GM19324 (cell line): ENCODE results near the gene SETD5.

Experiments
- ATAC-seq: cut with Tn5 transposase; IDR thresholded peaks from one replicate; pipeline ENCODE4 v1.9.1; 2021; ENCODE audit warnings: mild to moderate bottlenecking, moderate library complexity; ENCODE audit not compliant: unreplicated experiment, low FRiP score

SETD5 gene

GRCh38 chr3:9386501-9387321 is 10.7 kb upstream of the SETD5 start:
- no peak for ATAC-seq

- no peak for ATAC-seq
These were observed 10.1 kb upstream of the SETD5 start for GRCh38 chr3:9387322-9387655.

- ATAC-seq = no peak
These were observed 9.3 kb upstream of the SETD5 start for GRCh38 chr3:9388142-9388541.

DNA sequence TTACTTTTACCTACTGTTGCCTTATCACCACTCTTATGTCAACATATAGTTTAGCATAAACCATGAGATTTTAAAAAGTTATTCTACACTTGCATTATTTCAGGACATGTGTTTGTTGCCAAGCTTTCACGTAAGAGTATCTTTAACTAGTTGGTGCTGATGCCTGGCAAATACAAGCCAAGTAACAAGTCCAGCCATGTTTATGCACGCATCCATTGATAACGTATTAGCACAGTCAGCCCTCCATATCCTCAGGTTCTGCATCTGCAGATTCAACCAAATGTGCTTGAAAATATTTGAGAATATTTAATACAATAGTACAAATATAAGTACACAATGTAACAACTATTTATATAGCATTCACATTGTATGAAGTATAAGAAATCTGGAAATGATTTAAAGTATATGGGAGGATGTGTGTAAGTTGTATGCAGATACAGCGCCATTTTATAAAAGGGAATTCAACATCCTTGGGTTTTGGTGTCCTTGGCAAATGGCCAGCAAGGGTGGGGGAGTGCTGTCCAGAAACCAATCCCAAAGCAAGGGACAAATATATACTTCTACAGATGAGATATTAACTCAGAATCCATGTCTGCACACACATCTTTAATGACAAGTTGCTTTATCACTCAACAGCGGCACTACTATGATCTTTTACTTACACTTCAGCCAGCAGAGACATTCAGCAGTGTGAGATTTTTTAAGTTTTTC is 8.7 kb upstream of the SETD5 start:
- no peak for ATAC-seq

- ATAC-seq = no peak
These were observed 7.0 kb upstream of the SETD5 start for GRCh38 chr3:9390265-9390888.

DNA sequence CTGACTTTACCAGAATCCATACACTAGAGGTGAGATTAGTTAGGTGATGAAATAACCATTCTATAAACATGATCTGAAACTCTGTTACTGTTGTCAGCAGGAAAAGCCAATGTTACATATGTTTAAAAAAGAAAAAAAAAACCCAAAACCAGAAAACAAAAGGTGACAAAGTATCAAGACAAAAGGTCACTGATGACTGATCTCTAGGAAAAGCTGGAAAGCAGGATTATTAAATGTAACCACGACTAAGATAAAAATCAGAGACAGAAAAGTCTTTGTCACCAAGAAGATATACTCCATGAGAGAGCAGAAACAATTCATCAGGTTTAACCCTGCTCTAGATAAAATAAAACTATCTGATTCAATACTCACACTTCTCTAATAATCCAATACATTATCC is 5.4 kb upstream of the SETD5 start:
- ATAC-seq = no peak

DNA sequence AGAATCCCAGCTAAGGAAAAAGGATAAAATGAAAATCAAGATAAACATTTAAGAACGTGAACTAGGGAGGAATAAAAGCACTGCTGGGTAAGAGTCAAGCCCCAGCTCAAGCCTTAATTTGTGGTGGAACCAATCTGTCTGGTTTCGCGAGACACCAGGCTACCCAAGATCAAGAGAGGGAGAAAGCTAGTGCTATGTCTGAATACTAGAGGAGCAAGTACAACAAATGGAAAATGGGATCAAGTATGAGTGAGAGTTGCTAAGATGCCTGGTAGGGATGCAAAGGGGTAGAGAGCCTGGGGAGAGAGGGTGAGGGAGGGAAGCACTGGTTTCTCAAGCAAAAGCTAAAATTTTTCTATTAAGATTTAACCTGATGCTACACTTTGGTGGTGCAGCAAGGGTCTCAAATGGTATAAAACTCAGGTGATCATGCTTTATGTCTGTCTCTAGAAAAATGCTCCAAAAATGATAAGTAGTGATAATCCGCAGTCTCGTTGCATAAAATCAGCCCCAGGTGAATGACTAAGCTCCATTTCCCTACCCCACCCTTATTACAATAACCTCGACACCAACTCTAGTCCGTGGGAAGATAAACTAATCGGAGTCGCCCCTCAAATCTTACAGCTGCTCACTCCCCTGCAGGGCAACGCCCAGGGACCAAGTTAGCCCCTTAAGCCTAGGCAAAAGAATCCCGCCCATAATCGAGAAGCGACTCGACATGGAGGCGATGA is 1.7 kb upstream of the SETD5 start:
- no peak for ATAC-seq

- peak; percentile 21 for ATAC-seq
These were observed 1.1 kb upstream of the SETD5 start for GRCh38 chr3:9396301-9396631.

DNA sequence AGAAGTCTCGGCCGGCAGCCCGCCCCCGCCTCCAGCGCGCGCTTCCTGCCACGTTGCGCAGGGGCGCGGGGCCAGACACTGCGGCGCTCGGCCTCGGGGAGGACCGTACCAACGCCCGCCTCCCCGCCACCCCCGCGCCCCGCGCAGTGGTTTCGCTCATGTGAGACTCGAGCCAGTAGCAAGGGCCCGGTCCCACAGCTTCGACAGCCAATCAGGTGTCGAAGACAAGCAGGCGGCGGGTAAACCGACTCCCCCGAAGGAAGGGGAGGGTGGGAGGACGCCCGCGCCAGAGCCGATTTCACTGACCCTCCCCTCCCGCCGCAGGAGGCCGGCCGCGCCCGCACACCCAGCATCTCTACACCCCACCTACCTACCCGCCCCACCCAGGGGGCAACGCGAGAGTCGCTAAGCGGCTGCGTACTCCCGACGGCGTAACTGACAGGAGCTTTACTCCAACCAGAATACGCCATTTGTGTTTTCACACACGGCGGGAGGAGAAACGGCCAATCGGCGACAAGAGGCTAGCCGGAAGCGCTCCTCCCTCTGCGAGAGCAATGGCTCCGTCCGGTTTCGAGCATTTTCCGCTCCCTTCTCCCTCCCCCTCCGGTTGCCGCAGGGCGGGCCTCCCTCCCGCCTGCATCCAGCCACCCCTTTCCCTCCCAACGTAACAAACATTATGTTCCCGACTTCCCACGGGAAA is 633 bp upstream of the SETD5 start:
- ATAC-seq = peak; percentile 81

DNA sequence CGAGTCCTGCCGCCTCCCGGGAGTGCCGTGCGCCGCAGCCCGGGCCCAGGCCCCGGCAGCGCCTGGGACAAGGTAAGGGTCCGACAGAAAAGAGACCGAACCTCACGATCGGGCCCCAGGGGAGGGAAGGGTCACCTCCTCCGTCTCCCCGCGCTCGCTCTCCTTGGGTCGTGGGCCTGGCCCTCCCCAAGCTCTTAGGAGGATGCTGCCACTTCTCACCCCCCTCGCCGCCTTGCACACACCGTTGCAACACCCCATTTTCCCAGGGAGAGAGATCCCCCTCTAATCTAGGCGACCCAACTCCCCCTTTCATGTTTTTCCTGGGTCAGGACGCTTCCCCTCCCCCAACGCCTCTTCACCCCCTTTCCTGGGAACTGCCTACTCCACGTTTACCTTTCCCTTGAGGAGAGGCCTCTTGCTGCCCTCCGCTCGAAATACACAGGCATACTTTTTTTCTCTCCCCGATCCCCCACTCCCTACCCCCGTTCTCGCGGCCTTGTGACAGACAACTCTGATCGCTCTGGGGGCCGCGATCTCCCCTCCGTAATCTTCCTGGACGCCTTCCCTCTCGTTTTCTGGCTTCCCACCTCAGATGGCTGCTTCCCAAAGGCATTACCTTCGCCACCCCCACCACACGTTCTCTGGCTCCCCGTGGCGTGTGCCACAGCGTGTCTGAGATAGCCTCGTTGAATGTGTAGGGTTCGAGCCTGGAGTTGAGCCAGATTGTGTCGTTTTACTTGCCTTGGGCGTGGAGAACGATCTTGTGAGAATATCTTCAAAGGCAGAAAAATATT is 688 bp downstream of the SETD5 start:
- no peak for ATAC-seq

DNA sequence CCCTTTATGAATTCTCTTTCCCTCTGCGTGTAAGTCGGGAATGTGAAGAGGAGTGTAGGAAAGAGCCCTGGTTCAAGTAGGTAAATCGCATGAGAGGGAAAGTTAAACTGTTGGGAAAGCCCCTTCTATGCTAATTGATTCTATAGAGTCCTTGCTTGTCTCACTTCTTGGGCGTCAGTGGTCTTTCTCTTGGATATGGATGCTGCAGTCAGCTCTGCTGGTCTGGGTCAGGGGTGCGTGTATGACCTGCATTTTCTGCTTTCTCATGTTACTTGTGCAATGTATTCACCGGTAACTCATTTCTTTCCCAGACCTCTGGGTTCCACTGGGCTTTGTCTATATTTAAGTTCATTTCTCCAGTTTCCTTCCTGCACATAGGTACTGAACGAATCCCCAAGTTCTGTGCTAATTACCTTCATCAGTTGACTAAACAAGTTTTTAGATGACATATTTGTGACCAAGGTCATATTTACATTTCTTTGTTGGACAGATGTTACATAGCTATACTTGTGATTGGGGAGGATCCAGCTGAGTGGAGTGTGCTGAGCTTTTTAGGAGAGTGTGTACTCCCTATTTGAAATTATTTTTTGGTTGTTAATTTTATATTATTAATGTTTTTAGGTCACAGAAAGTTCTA is 1.4 kb downstream of the SETD5 start:
- no peak for ATAC-seq

DNA sequence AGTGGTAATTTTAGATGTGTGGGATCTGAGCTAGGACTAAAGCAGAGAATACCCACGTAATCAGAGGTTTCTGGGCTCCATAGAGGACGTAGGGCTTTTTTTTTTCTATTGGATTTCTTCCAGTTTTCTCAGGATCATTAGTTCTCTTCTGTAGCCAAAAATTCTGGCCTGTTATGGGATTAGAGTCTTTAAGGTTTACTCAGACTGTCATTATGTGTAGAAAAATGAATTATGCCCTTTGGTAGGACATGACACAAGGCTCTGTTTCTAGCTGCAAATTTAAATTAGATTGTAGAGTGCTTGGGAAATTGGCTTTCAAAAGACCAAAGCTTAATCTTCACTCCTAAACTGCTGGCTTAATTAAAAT is 1.9 kb downstream of the SETD5 start:
- no peak for ATAC-seq

- ATAC-seq = no peak
These were observed 2.3 kb downstream of the SETD5 start for GRCh38 chr3:9399746-9400145.

DNA sequence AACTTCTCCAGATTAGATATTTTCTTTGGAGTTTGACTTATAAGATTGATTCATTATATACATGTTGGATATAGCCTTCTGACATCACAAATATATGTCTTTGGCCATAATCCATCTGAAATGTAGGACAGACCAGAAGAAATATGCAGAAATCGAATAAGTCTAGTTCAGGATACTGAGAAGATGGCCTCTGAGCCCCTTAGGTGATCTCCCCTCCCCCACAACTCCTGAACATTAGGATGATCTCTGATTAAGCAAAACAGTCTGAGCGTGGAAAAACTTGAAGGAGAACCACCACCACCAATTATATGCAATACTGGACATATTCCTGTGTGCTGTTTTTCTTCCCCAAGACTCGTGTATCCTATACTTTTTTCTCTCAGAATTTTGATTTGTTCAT is 3.2 kb downstream of the SETD5 start:
- no peak for ATAC-seq

DNA sequence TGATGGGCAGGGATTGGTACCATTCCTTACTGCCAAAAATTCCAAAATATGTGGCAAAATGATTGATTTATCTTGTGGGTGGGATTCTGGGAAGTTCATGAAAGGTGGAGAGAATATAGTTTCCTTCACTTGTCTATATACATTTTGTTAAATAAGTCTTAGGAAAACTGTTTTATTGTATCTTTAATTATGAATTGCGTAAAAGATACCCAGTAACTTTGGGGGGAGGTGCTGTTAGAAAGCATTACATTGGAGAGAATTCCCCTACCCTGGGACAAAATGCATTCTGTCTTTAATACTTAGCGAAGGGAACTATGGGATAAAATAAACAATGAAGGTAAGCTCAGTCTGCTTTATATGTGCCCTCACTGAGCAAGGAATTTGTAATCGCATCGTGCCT is 4.6 kb downstream of the SETD5 start:
- no peak for ATAC-seq

DNA sequence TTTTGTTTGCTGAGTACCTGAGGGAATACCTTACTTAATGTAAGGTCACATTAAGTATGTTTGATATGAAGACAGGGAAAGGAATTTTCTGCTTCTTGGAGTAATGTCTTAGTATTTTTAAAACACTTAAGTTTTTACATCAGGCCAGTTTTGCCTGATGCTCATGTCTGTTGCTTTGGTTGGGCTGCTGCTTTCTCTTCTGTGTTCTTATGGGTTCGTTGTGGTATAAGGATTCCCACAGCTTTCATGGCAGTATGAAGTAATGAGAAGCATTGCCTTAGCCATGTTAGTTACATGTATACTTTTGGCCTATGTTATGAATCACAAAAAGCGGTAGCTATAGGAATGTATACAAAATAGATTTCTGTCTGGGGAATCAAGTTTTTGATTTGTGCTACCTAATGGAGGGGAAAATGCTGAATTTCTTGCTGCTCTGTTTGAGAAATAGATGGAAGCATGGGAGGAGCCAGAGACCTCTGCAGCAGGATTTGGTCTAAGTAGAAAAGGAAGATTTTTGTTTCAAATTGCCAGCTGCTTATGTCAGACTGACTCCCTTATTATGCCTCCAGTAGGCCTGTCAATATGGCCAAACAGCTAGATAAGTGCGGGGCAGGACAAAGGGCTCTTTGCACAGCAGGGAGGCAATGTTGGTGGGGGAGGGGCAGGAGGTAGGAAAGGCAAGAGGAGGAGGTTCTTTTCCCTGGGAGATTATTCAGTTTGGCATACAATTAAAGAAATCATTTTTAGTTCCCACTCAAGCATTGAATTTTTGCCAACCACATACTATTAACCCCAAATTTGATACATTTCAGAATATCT is 5.2 kb downstream of the SETD5 start:
- no peak for ATAC-seq

- ATAC-seq = no peak
These were observed 6.0 kb downstream of the SETD5 start for GRCh38 chr3:9403463-9403862.

- ATAC-seq = no peak
These were observed 7.3 kb downstream of the SETD5 start for GRCh38 chr3:9404680-9405079.

GRCh38 chr3:9405756-9406155 is 8.3 kb downstream of the SETD5 start:
- ATAC-seq = no peak
